Measurements from ENCODE around the gene LRBA. TPM values are rescaled to one million over a fixed set of nuclear protein-coding genes. Genes with fewer than 3 reads are reported as not detected.
"Not testable (repeated sequence)": the region's sequence is repeated elsewhere in the genome, so short reads cannot be mapped to it uniquely, and the experiment has no call there.

Gene LRBA
- total RNA-seq, 2 donors from 2014 or later = 37.7 to 70.5 TPM

GRCh38 chr4:151035328-151035727 lies 20.2 kb upstream of the LRBA start:
- Mint-ChIP-seq H3K4me3 (no peak overlapping the region), H3K36me3 (no peaks in the 10 kb centered on the region), H3K9me3 (no peaks in the 10 kb centered on the region), H3K4me1 (ENCODE audit: low read depth in 2 of 2) (peaks cover 9 to 10% of the 10 kb centered on the region in 2 donors), H3K27ac (no peak overlapping the region), H3K27me3 (peaks cover 7 to 19% of the 10 kb centered on the region in 2 donors)
- DNase-seq (ENCODE audit: low spot score) (no peak), ATAC-seq (no peak)

GRCh38 chr4:151034829-151035228 lies 19.7 kb upstream of the LRBA start:
- Mint-ChIP-seq H3K27ac (no peak overlapping the region), H3K4me3 (no peak overlapping the region), H3K9me3 (no peaks in the 10 kb centered on the region), H3K36me3 (no peaks in the 10 kb centered on the region), H3K4me1 (ENCODE audit: low read depth in 2 of 2) (peaks cover 13 to 14% of the 10 kb centered on the region in 2 donors), H3K27me3 (peaks cover 7 to 23% of the 10 kb centered on the region in 2 donors)
- DNase-seq (ENCODE audit: low spot score) (no peak), ATAC-seq (no peak)

- no peak for DNase-seq (ENCODE audit: low spot score)
- Mint-ChIP-seq H3K27me3 (peaks cover 7 to 21% of the 10 kb centered on the region in 2 donors), H3K4me3 (peak overlapping the region; percentile 71), H3K4me1 (ENCODE audit: low read depth in 2 of 2) (peaks cover 13 to 17% of the 10 kb centered on the region in 2 donors), H3K27ac (peak overlapping the region; percentile 25 to 70), H3K9me3 (no peaks in the 10 kb centered on the region), H3K36me3 (no peaks in the 10 kb centered on the region)
- peak; percentile 50 to 74 for ATAC-seq
Measured at GRCh38 chr4:151031831-151032605, 16.9 kb upstream of the LRBA start.

GRCh38 chr4:151029537-151029936 lies 14.5 kb upstream of the LRBA start:
- DNase-seq (ENCODE audit: low spot score) (no peak), ATAC-seq (peak in 1 of 2 donors; percentile 69)
- Mint-ChIP-seq H3K27me3 (peaks cover 7 to 14% of the 10 kb centered on the region in 2 donors), H3K4me3 (peak overlapping the region; percentile 61), H3K36me3 (no peaks in the 10 kb centered on the region), H3K4me1 (ENCODE audit: low read depth in 2 of 2) (peaks cover 13 to 17% of the 10 kb centered on the region in 2 donors), H3K27ac (peak overlapping the region in 1 of 2 donors; percentile 76), H3K9me3 (no peaks in the 10 kb centered on the region)

GRCh38 chr4:151029006-151029405 lies 13.9 kb upstream of the LRBA start:
- not testable (repeated sequence) for H3K9me3 Mint-ChIP-seq; H3K36me3 Mint-ChIP-seq; H3K4me3 Mint-ChIP-seq; ATAC-seq; DNase-seq (ENCODE audit: low spot score)
- Mint-ChIP-seq H3K4me1 (ENCODE audit: low read depth in 2 of 2) (peaks cover 13 to 17% of the 10 kb centered on the region in 2 donors), H3K27me3 (peaks cover 7 to 14% of the 10 kb centered on the region in 2 donors), H3K27ac (peak overlapping the region in 1 of 2 donors; percentile 76)

GRCh38 chr4:151025759-151026158 lies 10.7 kb upstream of the LRBA start:
- H3K36me3 Mint-ChIP-seq = no peaks in the 10 kb centered on the region
- ATAC-seq = no peak
- H3K27me3 Mint-ChIP-seq = peaks cover 0 to 6% of the 10 kb centered on the region in 2 donors
- no peak for DNase-seq (ENCODE audit: low spot score)
- no peak overlapping the region for H3K27ac Mint-ChIP-seq
- H3K9me3 Mint-ChIP-seq = no peaks in the 10 kb centered on the region
- peaks cover 4 to 8% of the 10 kb centered on the region in 2 donors for H3K4me1 Mint-ChIP-seq (ENCODE audit: low read depth in 2 of 2)
- no peak overlapping the region for H3K4me3 Mint-ChIP-seq

- Mint-ChIP-seq H3K9me3 (no peaks in the 10 kb centered on the region), H3K36me3 (no peaks in the 10 kb centered on the region), H3K27me3 (no peaks in the 10 kb centered on the region), H3K27ac (no peak overlapping the region), H3K4me1 (ENCODE audit: low read depth in 2 of 2) (no peaks in the 10 kb centered on the region), H3K4me3 (no peak overlapping the region)
- no peak for ATAC-seq
- no peak for DNase-seq (ENCODE audit: low spot score)
Measured at GRCh38 chr4:151022586-151022985, 7.5 kb upstream of the LRBA start.

GRCh38 chr4:151021637-151022334 lies 6.7 kb upstream of the LRBA start:
- no peak for DNase-seq (ENCODE audit: low spot score)
- Mint-ChIP-seq H3K27ac (no peak overlapping the region), H3K36me3 (no peaks in the 10 kb centered on the region)

GRCh38 chr4:151015459-151016347 lies 619 bp upstream of the LRBA start:
- no peaks in the 10 kb centered on the region for H3K27me3 Mint-ChIP-seq

More at GRCh38 chr4:151021637-151022334, 6.7 kb upstream of the LRBA start:
- no peaks in the 10 kb centered on the region for H3K27me3 Mint-ChIP-seq
- H3K4me3 Mint-ChIP-seq = no peak overlapping the region
- H3K9me3 Mint-ChIP-seq = no peaks in the 10 kb centered on the region
- no peaks in the 10 kb centered on the region for H3K4me1 Mint-ChIP-seq (ENCODE audit: low read depth in 2 of 2)
- no peak for ATAC-seq

GRCh38 chr4:151013944-151014343 lies 1.1 kb downstream of the LRBA start:
- Mint-ChIP-seq H3K27ac (peak overlapping the region; percentile 85 to 89), H3K9me3 (no peaks in the 10 kb centered on the region), H3K36me3 (no peaks in the 10 kb centered on the region), H3K4me3 (peak overlapping the region; percentile 96), H3K4me1 (ENCODE audit: low read depth in 2 of 2) (peaks cover 21 to 31% of the 10 kb centered on the region in 2 donors), H3K27me3 (no peaks in the 10 kb centered on the region)
- ATAC-seq (no peak), DNase-seq (ENCODE audit: low spot score) (no peak)

More at GRCh38 chr4:151015459-151016347, 619 bp upstream of the LRBA start:
- H3K27ac Mint-ChIP-seq = peak overlapping the region; percentile 85 to 89
- ATAC-seq (peak; percentile 93 to 94), DNase-seq (ENCODE audit: low spot score) (peak; percentile 88)
- H3K9me3 Mint-ChIP-seq = no peaks in the 10 kb centered on the region
- H3K4me1 Mint-ChIP-seq (ENCODE audit: low read depth in 2 of 2) = peaks cover 21 to 31% of the 10 kb centered on the region in 2 donors
- no peaks in the 10 kb centered on the region for H3K36me3 Mint-ChIP-seq
- peak overlapping the region; percentile 96 for H3K4me3 Mint-ChIP-seq

- Mint-ChIP-seq H3K27me3 (no peaks in the 10 kb centered on the region), H3K4me3 (peak overlapping the region; percentile 96), H3K9me3 (no peaks in the 10 kb centered on the region), H3K4me1 (ENCODE audit: low read depth in 2 of 2) (peaks cover 21 to 31% of the 10 kb centered on the region in 2 donors), H3K27ac (peak overlapping the region; percentile 54 to 85), H3K36me3 (no peaks in the 10 kb centered on the region)
- no peak for ATAC-seq
- no peak for DNase-seq (ENCODE audit: low spot score)
Measured at GRCh38 chr4:151013491-151013890, 1.6 kb downstream of the LRBA start.

- Mint-ChIP-seq H3K9me3 (no peaks in the 10 kb centered on the region), H3K27ac (peak overlapping the region; percentile 24 to 54), H3K36me3 (no peaks in the 10 kb centered on the region), H3K4me3 (peak overlapping the region; percentile 96), H3K27me3 (no peaks in the 10 kb centered on the region), H3K4me1 (ENCODE audit: low read depth in 2 of 2) (peaks cover 22 to 31% of the 10 kb centered on the region in 2 donors)
- ATAC-seq (no peak), DNase-seq (ENCODE audit: low spot score) (no peak)
Measured at GRCh38 chr4:151012820-151013219, 2.3 kb downstream of the LRBA start.

GRCh38 chr4:151012376-151012775 lies 2.7 kb downstream of the LRBA start:
- DNase-seq (ENCODE audit: low spot score) (no peak), ATAC-seq (no peak)
- H3K9me3 Mint-ChIP-seq = no peaks in the 10 kb centered on the region
- H3K27me3 Mint-ChIP-seq = no peaks in the 10 kb centered on the region
- H3K27ac Mint-ChIP-seq = no peak overlapping the region
- H3K4me3 Mint-ChIP-seq = peak overlapping the region; percentile 96
- no peaks in the 10 kb centered on the region for H3K36me3 Mint-ChIP-seq
- H3K4me1 Mint-ChIP-seq (ENCODE audit: low read depth in 2 of 2) = peaks cover 24 to 31% of the 10 kb centered on the region in 2 donors
